ENCODE data around the gene PRKAG2.

DNA sequence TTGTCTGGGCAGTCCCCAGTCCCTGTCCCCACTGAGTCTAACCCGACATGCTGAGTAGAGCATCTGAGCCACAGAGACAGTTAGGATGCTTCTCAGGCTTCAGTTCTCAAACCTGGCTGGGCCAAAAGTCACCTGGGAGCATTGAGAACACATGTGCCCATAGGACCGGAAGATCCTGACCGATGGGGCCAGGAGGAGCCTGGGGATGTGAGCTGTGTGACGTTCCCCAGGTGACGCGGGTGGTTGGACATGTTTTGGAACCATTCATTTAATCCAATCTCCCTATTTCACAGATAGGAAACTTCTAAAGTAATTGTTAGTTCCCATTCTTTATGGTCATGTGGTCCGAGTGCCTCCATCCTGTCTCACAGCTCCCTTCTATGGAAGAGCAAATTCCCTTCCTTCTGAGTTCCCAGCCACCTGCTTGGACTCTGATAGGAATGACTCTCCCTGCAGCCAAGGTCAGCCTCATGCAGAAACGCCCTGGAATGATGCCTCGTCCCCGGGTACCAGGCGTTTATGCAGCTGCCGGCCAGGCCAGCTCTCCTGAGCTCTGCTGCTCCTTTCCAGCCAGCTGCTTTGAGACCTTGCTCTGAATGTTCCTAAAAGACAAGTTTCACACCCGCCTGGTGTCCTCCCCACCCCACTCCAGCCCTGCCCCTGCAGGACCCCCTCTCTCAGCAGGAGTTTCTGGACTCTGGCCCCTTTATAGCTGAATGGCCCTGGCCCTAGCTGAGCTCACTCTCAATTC is 190.7 kb downstream of the PRKAG2 start:
- no peak for TF ChIP-seq CTCF (IDR thresholded peaks at IDR 0.05; ENCODE audit: insufficient read depth, low read length, poor library complexity, severe bottlenecking)
- no peak for TF ChIP-seq EZH2phosphoT487 (conservative IDR thresholded peaks at IDR 0.05; ENCODE audit: low read length)
